ENCODE measurements around the gene COL17A1. TPM values are rescaled to one million over a fixed set of nuclear protein-coding genes. Genes with fewer than 3 reads are reported as not detected.

The COL17A1 gene
- total RNA-seq, 1 donor from 2014 or later: not detected

DNA sequence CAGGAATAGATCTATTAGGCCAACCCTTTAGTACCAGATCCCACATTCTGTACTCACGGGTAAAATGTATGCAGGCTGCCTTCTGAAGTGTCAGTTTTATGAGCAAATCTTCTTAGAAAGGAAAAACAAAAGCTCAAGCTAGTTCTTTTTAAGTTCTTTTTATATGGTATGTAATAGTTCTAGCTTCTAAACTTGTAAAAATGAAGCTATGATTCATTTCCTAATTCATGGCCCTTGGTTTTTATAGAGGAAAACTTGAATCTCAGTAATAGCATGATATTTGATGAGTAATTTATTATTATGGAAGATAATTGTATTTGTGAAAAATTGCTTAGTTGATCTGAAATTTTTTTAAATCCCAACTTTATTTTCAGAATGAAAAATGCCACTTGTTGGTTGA lies 64.4 kb downstream of the COL17A1 start:
- intact Hi-C loops (cut with DNase I): no loop called here
- ATAC-seq (ENCODE audit: poor library complexity) (no peak), DNase-seq (no peak)

DNA sequence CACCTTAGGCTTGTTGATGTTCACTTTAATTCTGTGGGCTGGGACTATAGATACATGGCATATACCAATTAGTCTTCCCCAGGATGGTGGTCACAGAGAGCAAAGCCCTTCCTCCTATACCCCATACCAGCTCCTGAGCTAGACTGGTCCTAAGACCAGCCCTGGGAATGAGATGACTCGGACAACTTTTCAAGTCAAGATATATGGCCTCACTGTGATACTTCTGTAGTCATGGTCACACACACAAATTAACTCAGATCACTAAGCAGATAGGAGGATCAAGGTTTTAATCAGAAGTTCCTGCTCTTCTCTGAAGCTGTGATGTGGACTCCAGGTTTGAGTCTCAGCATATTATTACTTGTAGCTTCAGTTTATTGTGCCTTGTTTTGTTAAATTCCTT lies 65.7 kb downstream of the COL17A1 start:
- intact Hi-C loops (cut with DNase I): no loop called here
- ATAC-seq (ENCODE audit: poor library complexity) (no peak), DNase-seq (no peak)

DNA sequence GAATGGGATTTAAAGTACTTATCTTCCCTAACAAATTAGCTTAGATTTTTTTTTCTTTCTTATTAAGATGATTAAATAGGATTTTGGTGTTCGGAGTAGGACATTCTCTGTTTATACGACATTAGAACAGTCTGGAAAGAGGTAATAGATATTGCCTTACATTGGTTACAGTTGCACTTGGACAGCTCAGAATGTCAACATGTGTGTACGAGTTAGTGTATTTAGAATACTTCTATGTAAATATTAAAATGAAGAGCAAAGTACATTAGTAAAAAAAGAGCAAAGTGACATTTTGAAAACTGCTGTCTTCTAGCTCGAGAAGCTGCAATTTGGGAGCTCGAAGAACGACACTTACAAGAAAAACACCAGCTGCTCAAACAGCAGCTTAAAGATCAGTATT lies 67.2 kb downstream of the COL17A1 start:
- no peak for ATAC-seq (ENCODE audit: poor library complexity)
- DNase-seq: no peak
- intact Hi-C loops (cut with DNase I): no loop called here

DNA sequence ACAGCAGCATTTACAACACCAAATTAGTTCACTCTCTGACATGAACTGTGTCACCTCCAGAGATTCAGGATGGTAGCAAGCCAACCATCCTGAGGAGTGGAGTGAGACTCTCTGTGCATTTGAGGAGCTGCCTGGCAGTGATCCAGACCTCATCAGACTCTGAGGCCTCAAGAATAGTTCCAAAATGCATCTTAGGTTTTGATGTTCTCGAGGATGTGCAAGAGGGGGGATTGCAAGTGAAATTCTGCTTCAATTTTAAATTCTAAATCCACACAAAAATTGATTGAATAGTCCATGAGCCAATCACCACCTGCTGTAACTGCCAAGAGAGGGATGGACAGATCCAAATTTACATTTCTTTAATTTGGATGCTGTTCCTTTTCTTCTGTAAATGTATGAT lies 69.0 kb downstream of the COL17A1 start:
- ATAC-seq (ENCODE audit: poor library complexity) (no peak), DNase-seq (no peak)
- intact Hi-C loops (cut with DNase I): no loop called here

DNA sequence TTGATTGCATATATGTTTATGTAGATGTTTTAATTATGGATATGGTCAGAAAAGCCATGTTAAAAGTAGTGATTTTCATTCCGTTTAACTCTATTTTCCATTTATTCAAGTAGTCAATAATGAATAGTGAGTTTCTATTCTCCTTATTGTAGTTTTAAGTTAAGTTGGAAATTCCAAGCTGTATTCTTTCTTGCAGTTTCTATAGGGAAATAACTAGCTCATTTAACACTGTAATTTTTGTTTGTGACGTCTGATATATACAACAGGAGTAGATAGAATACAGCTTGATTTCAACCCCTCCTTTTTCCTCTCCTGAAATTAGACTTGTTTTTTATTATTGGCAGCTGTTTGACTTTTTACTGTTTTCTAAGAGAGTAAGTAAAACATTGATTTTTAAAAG lies 71.5 kb downstream of the COL17A1 start:
- DNase-seq: no peak
- intact Hi-C loops (cut with DNase I): no loop called here
- ATAC-seq (ENCODE audit: poor library complexity): no peak

DNA sequence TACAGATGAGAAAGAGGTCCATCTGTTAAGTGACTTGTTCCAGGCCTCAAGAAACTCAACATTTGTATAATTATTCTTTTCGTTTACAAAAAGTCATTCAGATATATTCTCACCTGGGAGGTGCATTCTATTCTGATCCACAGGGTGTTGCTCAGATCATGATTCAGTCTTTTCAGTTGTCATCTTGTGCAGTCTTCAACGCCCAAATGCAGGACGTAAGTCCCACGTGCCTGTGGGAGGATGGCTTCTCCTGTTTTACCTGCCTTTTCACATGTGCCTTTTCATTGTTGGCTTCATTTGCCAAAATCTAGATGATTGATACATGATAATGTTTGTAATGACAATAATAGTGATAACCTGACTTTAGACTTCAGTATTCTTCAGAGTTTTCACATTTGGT lies 72.2 kb downstream of the COL17A1 start:
- no peak for ATAC-seq (ENCODE audit: poor library complexity)
- intact Hi-C loops (cut with DNase I): no loop called here
- DNase-seq: no peak

DNA sequence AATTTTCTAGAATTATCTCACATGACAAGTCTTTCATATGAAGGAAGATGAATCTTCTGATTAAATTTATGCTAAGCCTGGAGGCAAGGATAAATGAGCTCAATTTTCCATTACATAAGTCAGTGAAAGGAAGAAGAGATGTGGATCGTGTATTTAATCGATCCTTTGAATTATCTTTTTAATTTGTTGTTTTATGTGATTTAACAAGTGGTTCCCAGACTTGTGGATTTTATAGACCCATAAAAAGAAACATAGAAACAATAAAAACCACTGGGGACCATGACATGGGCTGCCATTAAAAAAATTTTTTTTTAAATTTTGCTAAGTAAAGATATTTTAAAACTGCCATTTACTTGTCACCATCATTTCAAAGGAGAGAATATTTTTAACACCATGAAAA lies 73.8 kb downstream of the COL17A1 start:
- intact Hi-C loops (cut with DNase I): no loop called here
- no peak for DNase-seq
- ATAC-seq (ENCODE audit: poor library complexity): no peak

DNA sequence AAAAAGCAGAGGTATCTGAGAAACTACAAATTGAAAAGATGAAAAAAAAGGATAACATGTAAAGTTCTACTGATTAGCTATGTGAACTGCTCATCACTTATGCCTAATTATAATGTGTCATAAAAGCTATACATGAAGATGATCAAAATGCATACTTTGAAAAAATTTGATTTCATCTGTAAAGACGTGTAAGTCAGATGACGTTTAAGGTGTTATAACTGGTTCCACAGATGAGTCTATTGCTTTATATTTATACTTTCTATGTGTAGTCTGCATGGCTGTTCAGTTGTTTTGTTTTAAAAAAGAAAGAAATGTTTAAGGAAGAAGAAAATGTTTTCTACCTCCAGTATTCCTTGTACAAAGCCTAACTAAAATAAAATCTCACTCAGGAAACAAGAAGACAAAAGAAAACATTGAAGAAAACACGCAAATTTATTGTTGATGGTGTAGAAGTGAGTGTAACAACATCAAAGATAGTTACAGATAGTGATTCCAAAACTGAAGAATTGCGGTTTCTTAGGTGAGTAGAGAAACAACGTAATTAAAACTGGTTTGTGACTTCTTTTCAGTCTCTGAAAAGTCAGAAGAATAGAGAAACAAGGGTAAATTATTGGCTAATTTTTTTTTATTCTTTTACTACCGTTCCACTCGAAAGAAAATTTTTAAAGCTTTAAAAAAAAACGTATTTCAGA lies 80.4 kb downstream of the COL17A1 start:
- intact Hi-C loops (cut with DNase I): no loop called here
- DNase-seq (no peak), ATAC-seq (ENCODE audit: poor library complexity) (no peak)

DNA sequence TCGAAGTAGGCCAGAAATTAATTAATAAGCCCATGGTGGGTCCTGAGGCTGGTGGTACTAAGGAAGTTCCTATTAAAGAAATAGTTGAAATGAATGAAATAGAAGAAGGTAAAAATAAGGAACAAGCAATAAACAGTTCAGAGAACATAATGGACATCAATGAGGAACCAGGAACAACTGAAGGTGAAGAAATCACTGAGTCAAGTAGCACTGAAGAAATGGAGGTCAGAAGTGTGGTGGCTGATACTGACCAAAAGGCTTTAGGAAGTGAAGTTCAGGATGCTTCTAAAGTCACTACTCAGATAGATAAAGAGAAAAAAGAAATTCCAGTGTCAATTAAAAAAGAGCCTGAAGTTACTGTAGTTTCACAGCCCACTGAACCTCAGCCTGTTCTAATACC lies 82.8 kb downstream of the COL17A1 start:
- DNase-seq: no peak
- intact Hi-C loops (cut with DNase I): no loop called here
- no peak for ATAC-seq (ENCODE audit: poor library complexity)

DNA sequence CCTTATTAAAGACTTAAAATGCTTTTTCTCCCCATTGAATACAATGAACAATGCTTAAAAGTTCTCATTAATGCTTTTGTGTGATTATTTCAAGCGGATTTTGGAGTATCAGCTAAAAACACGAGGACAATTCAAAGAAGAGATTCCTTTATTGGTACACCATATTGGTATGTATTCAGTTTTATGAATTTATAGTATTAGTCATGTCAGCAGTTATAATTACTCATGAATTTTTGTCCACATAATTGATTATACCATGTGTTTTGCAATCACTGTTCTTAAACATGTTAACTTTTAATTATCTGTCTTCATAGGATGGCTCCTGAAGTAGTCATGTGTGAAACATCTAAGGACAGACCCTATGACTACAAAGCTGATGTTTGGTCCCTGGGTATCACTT lies 86.9 kb downstream of the COL17A1 start:
- intact Hi-C loops (cut with DNase I): no loop called here
- ATAC-seq (ENCODE audit: poor library complexity): no peak

DNA sequence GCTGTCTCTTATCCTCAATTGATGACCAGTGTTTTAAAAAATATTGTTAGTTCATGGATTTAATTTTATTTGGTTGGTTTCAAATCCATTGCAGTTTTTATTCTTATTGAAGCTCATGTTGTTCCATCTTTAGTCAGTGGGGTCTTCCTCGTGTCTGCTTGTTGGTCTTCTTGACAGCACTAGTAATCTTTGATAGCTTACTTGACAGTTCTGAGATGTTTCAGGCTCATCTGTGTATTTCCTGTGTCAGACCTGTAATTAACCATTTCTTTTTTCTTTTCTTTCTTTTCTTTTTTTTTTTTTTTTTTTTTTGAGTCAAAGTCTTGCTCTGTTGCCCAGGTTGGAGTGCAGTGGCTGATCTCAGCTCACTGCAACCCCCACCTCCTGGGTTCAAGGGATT lies 90.5 kb downstream of the COL17A1 start:
- intact Hi-C loops (cut with DNase I): no loop called here
- DNase-seq (no peak), ATAC-seq (ENCODE audit: poor library complexity) (no peak)

More for the DNA sequence above, 86.9 kb downstream of the COL17A1 start:
- DNase-seq: no peak

DNA sequence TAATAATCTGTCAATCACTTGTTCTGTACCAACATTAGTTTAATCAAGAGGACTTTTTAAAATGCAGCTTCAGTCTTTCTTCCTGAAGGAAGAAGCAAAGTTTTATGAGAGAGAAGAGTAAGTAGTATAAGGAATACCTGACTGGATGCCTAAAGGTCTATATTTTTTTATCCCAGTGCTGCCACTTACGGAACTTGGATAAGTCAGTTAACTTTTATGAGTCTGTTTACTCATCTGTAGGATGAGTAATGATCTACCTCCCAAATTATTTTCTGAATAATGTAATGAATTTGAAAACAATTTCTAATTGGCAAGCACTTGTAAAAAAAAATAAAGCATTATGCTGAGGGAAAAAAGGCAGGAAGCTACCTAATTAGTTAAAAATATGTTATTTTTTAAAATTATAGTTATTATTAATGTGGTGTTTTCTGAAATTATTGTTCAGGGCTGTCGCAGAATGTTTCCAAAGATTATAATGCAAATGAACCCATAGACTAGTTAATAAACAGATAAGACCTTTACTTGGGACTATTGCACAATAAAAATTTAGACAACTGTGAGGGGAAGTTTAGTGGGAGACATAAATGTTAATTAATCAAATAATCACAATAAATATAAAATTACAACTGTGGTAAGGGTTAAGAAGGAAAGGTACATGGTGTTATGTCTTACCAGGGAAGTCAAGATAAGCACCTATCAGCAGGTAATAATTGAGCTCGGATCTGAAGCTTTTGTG lies 94.1 kb downstream of the COL17A1 start:
- intact Hi-C loops (cut with DNase I): no loop called here
- no peak for ATAC-seq (ENCODE audit: poor library complexity)
- no peak for DNase-seq

DNA sequence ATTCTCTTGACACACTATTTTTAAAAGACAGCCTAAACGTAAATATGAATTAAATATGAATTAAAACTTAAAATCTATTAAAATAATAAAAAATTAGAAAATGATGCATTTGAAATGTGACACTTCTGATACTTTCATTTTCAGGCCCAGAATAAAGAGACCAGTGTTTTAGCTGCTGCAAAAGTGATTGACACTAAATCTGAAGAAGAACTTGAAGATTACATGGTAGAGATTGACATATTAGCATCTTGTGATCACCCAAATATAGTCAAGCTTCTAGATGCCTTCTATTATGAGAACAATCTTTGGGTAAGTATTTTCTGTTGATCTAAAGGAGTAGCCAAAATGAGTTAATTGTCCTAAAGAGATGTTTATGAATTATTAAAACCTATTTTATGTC lies 95.1 kb downstream of the COL17A1 start:
- ATAC-seq (ENCODE audit: poor library complexity): no peak
- intact Hi-C loops (cut with DNase I): no loop called here
- DNase-seq: no peak

DNA sequence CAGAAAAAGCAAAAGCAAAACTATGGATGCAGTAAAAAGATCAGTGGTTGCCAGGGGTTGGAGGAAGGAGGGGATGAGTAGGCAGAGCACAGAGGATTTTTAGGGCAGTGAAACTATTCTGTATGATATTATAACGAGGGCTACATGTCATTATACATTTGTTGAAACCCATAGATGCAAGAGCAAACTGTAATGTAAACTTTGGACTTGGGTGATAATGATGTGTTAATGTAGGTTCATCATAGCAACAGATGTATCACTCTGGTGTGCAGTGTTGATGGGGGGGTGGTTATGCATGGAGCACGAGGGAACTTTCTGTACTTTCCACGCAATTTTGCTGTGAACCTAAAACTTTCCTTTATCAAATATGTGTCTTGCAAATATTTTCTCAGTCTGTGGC lies 95.6 kb downstream of the COL17A1 start:
- no peak for ATAC-seq (ENCODE audit: poor library complexity)
- intact Hi-C loops (cut with DNase I): no loop called here
- no peak for DNase-seq

DNA sequence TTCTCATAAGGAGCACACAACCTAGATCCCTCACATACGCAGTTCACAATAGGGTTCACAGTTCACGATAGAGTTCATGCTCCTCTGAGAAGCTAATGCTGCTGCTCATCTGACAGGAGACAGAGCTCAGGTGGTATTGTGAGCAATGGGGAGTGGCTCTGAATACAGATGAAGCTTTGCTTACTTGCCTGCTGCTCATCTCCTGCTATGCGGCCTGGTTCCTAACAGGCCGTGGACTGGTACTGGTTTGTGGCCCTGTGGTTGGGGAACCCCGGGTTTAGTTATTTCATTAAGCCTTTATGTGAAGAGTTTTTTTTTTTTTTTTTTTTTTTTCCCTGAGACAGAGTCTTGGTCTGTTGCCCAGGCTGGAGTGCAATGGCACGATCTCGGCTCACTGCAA lies 99.3 kb downstream of the COL17A1 start:
- ATAC-seq (ENCODE audit: poor library complexity) (peak; percentile 20), DNase-seq (no peak)
- intact Hi-C loops (cut with DNase I): no loop called here

DNA sequence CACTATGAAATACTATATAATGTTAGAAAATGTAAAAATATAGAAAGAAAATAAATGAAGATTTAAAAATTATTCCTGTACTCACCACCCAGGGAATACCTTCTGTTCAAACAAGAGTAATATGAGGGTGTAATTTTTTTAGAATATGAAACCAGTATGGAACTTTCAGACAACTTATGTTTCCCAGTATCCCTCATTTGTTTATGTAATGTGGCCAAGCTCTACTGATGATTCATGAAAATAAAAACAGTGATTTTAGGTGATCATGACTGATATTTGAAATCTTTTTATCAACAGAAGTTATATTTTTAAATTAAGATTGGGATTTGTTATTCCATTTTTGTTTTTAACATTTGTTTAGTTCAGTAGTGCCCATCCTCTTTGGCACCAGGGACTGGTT lies 100.0 kb downstream of the COL17A1 start:
- DNase-seq (no peak), ATAC-seq (ENCODE audit: poor library complexity) (no peak)
- intact Hi-C loops (cut with DNase I): no loop called here

DNA sequence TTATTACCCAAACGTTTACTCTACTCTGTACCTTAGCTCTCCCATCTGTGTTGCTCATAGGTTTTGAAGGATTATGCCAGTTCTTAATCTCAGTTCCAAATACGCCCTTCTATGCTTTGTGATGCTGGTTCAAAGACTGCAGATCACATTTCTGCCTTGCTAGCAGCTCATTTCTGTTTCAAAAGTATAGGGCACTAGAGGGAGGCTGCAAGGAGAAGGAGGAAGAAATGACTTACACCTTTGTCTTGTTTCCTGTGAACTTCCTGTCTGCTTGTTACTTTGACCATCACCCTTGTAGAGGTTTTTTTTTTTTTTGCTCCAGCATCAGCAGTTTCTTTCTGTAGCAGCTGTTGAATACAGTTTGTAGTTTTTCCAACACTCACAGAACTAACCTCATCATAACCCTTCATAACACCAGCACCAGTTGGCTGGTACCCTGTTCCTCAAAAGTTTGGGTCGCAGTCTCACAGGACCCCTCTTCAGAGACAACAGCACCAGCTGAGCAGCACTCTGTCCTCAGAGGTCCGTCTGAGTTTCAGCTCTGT lies 102.2 kb downstream of the COL17A1 start:
- DNase-seq: no peak
- intact Hi-C loops (cut with DNase I): no loop called here
- no peak for ATAC-seq (ENCODE audit: poor library complexity)

DNA sequence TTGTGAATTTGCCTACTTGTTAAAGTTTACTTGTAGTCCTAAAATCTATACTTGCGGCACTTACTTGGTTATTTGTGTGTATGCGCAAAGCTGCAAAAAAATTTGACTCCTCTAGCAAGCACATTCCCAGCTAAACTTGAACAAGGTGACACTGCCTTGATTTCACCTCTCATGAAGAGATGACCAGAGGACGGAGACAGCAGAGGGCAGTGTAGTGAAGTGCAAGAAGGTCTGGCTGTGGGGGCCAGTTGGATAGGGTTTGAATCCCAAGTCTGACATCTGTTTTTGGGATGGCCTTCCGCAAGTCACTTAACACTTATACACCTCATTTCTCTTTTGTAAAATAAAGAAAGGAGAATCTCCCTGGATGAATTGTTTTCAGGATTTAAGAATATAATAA lies 103.0 kb downstream of the COL17A1 start:
- ATAC-seq (ENCODE audit: poor library complexity): peak; percentile 47
- intact Hi-C loops (cut with DNase I): no loop called here
- no peak for DNase-seq
